ENCODE data around the gene IGF2BP1. TPM values are rescaled to one million over a fixed set of nuclear protein-coding genes. Genes with fewer than 3 reads are reported as not detected.

The IGF2BP1 gene
- total RNA-seq: 0.51 and 0.85 TPM in 2 replicates

- peak; percentile 44 for DNase-seq
Measured at GRCh38 chr17:48997103-48997826, at the start of gene IGF2BP1. Gene IGF2BP1, plus strand, starts transcription at chr17:48997385. Its CDS starts 361 bp downstream, at chr17:48997746.

GRCh38 chr17:48951572-48951971, 45.6 kb upstream of the IGF2BP1 start:
- DNase-seq: no peak

GRCh38 chr17:48952904-48953303, 44.3 kb upstream of the IGF2BP1 start:
- DNase-seq: peak; percentile 27

GRCh38 chr17:48954300-48954755, 42.9 kb upstream of the IGF2BP1 start:
- DNase-seq: peak; percentile 69

GRCh38 chr17:48960834-48961515, 36.2 kb upstream of the IGF2BP1 start:
- no peak for DNase-seq

GRCh38 chr17:48961516-48962233, 35.5 kb upstream of the IGF2BP1 start:
- DNase-seq: peak; percentile 42

- peak; percentile 32 for DNase-seq
Measured at GRCh38 chr17:48970224-48970623, 27.0 kb upstream of the IGF2BP1 start.

GRCh38 chr17:48970865-48971687, 26.1 kb upstream of the IGF2BP1 start:
- no peak for DNase-seq

- no peak for DNase-seq
Measured at GRCh38 chr17:48972749-48973097, 24.5 kb upstream of the IGF2BP1 start.

GRCh38 chr17:48973806-48974205, 23.4 kb upstream of the IGF2BP1 start:
- DNase-seq: no peak

GRCh38 chr17:48981927-48982539, 15.2 kb upstream of the IGF2BP1 start:
- DNase-seq: no peak

GRCh38 chr17:48985436-48986245, 11.5 kb upstream of the IGF2BP1 start:
- no peak for DNase-seq

GRCh38 chr17:48989100-48989499, 8.1 kb upstream of the IGF2BP1 start:
- DNase-seq: no peak

GRCh38 chr17:48990882-48991357, 6.3 kb upstream of the IGF2BP1 start:
- DNase-seq: no peak

GRCh38 chr17:48992444-48992843, 4.7 kb upstream of the IGF2BP1 start:
- no peak for DNase-seq

GRCh38 chr17:48993305-48993704, 3.9 kb upstream of the IGF2BP1 start:
- DNase-seq: no peak

GRCh38 chr17:48993951-48994350, 3.2 kb upstream of the IGF2BP1 start:
- DNase-seq: no peak

GRCh38 chr17:48994549-48995303, 2.5 kb upstream of the IGF2BP1 start:
- DNase-seq: no peak

- no peak for DNase-seq
Measured at GRCh38 chr17:48995304-48995973, 1.7 kb upstream of the IGF2BP1 start.
